GM12865 (cell line): Measurements from ENCODE around the gene DONSON.

Experiments used
- DNase-seq: peaks from one replicate; pipeline ENCODE4 v3.0.0; 2010; ENCODE audit warnings: low read depth
- H3K4me3 ChIP-seq: 2 replicates; pipeline ENCODE4 v1.5.1; 2011; ENCODE audit warnings: mild to moderate bottlenecking, low read depth, low read length, control low read depth
- CTCF ChIP-seq: IDR thresholded peaks from 2 replicates; pipeline ENCODE4 v1.5.1; 2011; ENCODE audit warnings: low read length, control low read depth, low read depth, inconsistent platforms; ENCODE audit not compliant: insufficient read depth; ENCODE audit errors: missing control alignments

The DONSON gene

DNA sequence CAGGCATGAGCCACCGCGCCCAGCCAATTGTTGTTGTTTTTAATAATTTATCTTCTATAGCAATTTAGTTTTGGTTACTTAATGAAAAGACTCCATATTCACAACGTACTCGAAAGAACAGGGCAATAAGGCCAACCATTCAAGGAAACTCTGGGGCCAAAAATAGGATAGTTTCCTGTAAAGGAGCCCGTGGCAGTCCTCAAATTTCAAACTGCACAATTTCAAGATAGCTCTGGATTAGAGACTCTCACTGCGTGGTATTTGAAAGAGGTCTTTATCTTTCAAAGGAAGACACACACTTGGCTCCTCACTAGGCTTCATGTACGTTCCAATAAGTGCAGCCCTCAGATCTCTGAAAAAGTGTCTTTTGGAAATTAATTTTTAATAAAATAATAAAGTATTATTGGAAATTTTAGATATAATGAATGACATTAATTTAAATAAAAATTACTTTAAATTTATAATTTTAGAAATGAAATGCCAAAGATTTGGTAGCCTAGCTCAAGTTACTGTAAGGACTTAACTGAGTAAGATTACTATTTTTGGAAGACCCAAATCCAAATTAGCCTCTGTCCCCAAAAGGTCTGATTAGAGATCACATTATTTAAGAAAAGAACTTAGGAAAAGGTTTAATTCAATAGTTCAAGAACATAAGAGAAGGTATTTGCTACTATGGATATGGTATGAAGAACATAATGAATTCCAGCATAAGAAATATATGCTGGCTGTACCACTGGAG lies 22.7 kb upstream of the DONSON start:
- TF ChIP-seq CTCF, result no peak
- no peak overlapping the region for H3K4me3 ChIP-seq
- no peak for DNase-seq

- no peak overlapping the region for H3K4me3 ChIP-seq
- no peak for DNase-seq
- no peak for TF ChIP-seq CTCF
Measured at GRCh38 chr21:33608559-33608958, 20.1 kb upstream of the DONSON start.

DNA sequence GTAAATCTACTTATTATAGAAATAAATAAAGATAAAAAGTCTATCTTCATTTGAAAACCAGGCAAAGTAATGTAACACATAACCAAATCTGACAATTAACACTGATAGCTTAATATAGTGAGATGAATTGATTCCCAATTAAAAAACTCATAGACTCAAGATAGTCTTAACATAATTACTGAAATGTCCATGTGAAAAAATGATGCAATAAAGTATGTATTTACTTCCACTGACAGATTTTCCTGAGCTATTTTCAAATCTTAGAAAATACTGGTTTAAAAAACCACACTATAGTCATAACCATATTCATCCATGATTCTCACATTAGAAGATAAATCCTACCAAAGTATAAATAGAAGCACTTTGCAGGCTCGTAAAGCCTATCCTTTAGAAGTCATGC lies 9.6 kb upstream of the DONSON start:
- no peak for TF ChIP-seq CTCF
- DNase-seq, result no peak
- H3K4me3 ChIP-seq, result no peak overlapping the region

GRCh38 chr21:33587792-33588484 lies 546 bp downstream of the DONSON start:
- H3K4me3 ChIP-seq, result peak overlapping the region; percentile 72
- TF ChIP-seq CTCF, result no peak
- peak; percentile 61 for DNase-seq

GRCh38 chr21:33586927-33587326 lies 1.6 kb downstream of the DONSON start:
- no peak for TF ChIP-seq CTCF
- H3K4me3 ChIP-seq, result peak overlapping the region; percentile 72
- no peak for DNase-seq

DNA sequence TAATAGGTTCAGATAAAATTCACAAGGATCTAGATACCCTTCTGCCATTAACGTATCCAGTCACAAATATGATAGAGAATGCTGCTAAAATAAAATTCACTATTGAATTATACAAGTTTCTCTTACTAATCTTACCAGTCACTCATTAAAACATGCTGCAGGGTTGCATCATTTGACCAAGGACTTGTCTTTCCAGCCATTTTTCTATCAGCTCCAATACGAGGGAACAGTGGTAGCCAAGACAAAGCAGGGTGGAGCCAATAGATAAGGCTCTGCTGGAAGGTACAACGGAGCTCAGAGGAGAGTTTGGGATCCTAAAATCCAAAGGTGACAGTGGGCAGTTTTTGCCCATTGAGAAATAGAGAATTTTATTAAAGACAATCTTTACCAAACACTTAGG lies 4.0 kb downstream of the DONSON start:
- DNase-seq, result no peak
- no peak overlapping the region for H3K4me3 ChIP-seq
- no peak for TF ChIP-seq CTCF
